ENCODE data around the gene JAM3.
"Not testable (repeated sequence)": the region's sequence is repeated elsewhere in the genome, so short reads cannot be mapped to it uniquely, and the experiment has no call there.

DNA sequence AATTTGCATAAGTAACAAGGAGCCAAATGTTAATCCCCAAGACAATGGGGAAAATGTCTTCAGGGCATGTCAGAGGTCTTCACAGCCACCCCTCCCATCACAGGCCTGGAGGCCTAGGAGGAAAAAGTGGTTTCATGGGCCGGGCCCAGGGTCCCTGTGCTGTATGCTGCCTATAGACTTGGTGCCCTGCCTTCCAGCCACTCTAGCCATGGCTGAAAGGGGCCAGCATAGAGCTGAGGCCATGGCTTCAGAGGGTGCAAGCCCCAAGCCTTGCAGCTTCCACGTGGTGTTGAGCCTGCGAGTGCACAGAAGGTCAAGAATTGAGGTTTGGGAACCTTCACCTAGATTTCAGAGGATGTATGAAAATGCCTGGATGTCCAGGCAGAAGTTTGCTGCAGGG, 12.4 kb downstream of the JAM3 start:
- TF ChIP-seq POLR2A (IDR thresholded peaks at IDR 0.05; ENCODE audit: low read depth, low read length); POLR2AphosphoS5 (IDR thresholded peaks at IDR 0.05; ENCODE audit: low read depth, low read length); TAF1 (IDR thresholded peaks at IDR 0.05; ENCODE audit: borderline replicate concordance, low read depth, low read length): not testable (repeated sequence)
